Thyroid gland (tissue), 4 donors: ENCODE data around the gene EPN3. TPM values are rescaled to one million over a fixed set of nuclear protein-coding genes. Genes with fewer than 3 reads are reported as not detected.

ENCODE experiments used
- DNase-seq, 2 donors: peaks; one replicate each; pipeline ENCODE4 v3.0.0-alpha.2; 2019
- H3K27ac ChIP-seq, 3 donors: fragments of 200-600 bp; sonication (generic); 1 replicate in 2 of 3; 2 replicates in 1 of 3; pipeline ENCODE4 v1.5.1; 2016 to 2019; ENCODE audit warnings: mild to moderate bottlenecking in 1 of 3, moderate library complexity in 1 of 3
- H3K27me3 ChIP-seq: fragments of 200-600 bp; sonication (generic); one replicate; pipeline ENCODE4 v1.5.1; 2019
- H3K36me3 ChIP-seq, 2 donors: fragments of 200-600 bp; sonication (generic); one replicate each; pipeline ENCODE4 v1.5.1; 2016 to 2019
- H3K4me1 ChIP-seq, 2 donors: fragments of 200-600 bp; sonication (generic); one replicate each; pipeline ENCODE4 v1.5.1; 2017 to 2019
- H3K4me3 ChIP-seq, 3 donors: fragments of 200-600 bp; sonication (generic); replicated peaks in 1 of 3; 1 replicate in 2 of 3; 2 replicates in 1 of 3; pipeline ENCODE4 v1.5.1; 2016; ENCODE audit warnings: mild to moderate bottlenecking in 1 of 3
- H3K9me3 ChIP-seq: fragments of 200-600 bp; sonication (generic); one replicate; pipeline ENCODE4 v1.5.1; 2017
- CTCF ChIP-seq, 6 experiments: fragments of 200-600 bp in 3 of 6; fragments of 450-650 bp in 3 of 6; sonication (generic) in 3 of 6; IDR thresholded peaks; one replicate each; pipeline ENCODE4 v1.5.1; 2016 to 2019; ENCODE audit warnings: antibody characterized with exemption in 6 of 6, mild to moderate bottlenecking in 2 of 6, inconsistent platforms in 1 of 6, moderate library complexity in 1 of 6
- POLR2A ChIP-seq, 2 donors: fragments of 450-650 bp; IDR thresholded peaks; one replicate each; pipeline ENCODE4 v1.6.1; 2017; ENCODE audit warnings: antibody characterized with exemption in 2 of 2, mild to moderate bottlenecking in 2 of 2, moderate library complexity in 1 of 2
- WGBS, 2 donors: methylation state at CpG; one replicate each; pipeline ENCODE4 v1.1.5; 2017; 5-methylcytosine and 5-hydroxymethylcytosine counted together
- intact Hi-C: fragments of 100-400 bp; cut with DNase I; formaldehyde crosslinking; loops from one replicate; pipeline ENCODE4 v1.15.1; 2023
- total RNA-seq, 4 donors: library from RNA; depleted of rRNA; stranded (reverse); fragments of >200 nt; gene quantifications; one replicate each; pipeline ENCODE4 v1.2.3, GENCODE V29; 2016

Gene EPN3
- total RNA-seq, 4 donors from 2014 or later, result 0.63 to 31.6 (median 3.5) TPM; not detected in 1

GRCh38 chr17:50527155-50527762 lies 5.3 kb upstream of the EPN3 start:
- TF ChIP-seq CTCF (IDR thresholded peaks at IDR 0.05) (no peak), POLR2A (IDR thresholded peaks at IDR 0.05) (no peak)
- Histone ChIP-seq H3K4me1 (peaks cover 14 to 17% of the 10 kb centered on the region in 2 donors), H3K27me3 (no peaks in the 10 kb centered on the region), H3K9me3 (no peaks in the 10 kb centered on the region), H3K4me3 (no peak overlapping the region), H3K36me3 (no peaks in the 10 kb centered on the region), H3K27ac (peak overlapping the region; percentile 47 to 56 (median 49))
- WGBS, 2 donors, result 20 to 36% methylated on average over 5 of the region's 5 CpGs
- DNase-seq, result peak in 1 of 2 donors; percentile 29
- intact Hi-C loops, result no loop called here

- WGBS, 2 donors, result 40 to 71% methylated on average over 2 to 4 of the region's 4 CpGs
- H3K27me3 ChIP-seq, result no peaks in the 10 kb centered on the region
- peak overlapping the region; percentile 47 to 56 (median 49) for H3K27ac ChIP-seq
- no peaks in the 10 kb centered on the region for H3K36me3 ChIP-seq
- TF ChIP-seq CTCF (IDR thresholded peaks at IDR 0.05) (no peak), POLR2A (IDR thresholded peaks at IDR 0.05) (no peak)
- peaks cover 22 to 25% of the 10 kb centered on the region in 2 donors for H3K4me1 ChIP-seq
- intact Hi-C loops, result no loop called here
- H3K4me3 ChIP-seq, result no peak overlapping the region
- no peak for DNase-seq
- H3K9me3 ChIP-seq, result no peaks in the 10 kb centered on the region
These were observed 4.5 kb upstream of the EPN3 start for GRCh38 chr17:50527949-50528474.

GRCh38 chr17:50529849-50530248 lies 2.7 kb upstream of the EPN3 start:
- no peaks in the 10 kb centered on the region for H3K27me3 ChIP-seq
- no peak overlapping the region for H3K27ac ChIP-seq
- peaks cover 40 to 43% of the 10 kb centered on the region in 2 donors for H3K4me1 ChIP-seq
- WGBS, 2 donors, result 91 to 94% methylated on average over 7 of the region's 7 CpGs
- no peak for TF ChIP-seq POLR2A (IDR thresholded peaks at IDR 0.05)
- no peak for TF ChIP-seq CTCF (IDR thresholded peaks at IDR 0.05)
- intact Hi-C loops, result no loop called here
- DNase-seq, result no peak
- H3K4me3 ChIP-seq, result no peak overlapping the region
- H3K36me3 ChIP-seq, result no peaks in the 10 kb centered on the region
- H3K9me3 ChIP-seq, result no peaks in the 10 kb centered on the region

GRCh38 chr17:50531428-50532025 lies 1.0 kb upstream of the EPN3 start:
- Histone ChIP-seq H3K27me3 (no peaks in the 10 kb centered on the region), H3K27ac (no peak overlapping the region), H3K4me1 (peaks cover 40 to 44% of the 10 kb centered on the region in 2 donors), H3K36me3 (no peaks in the 10 kb centered on the region), H3K9me3 (no peaks in the 10 kb centered on the region), H3K4me3 (no peak overlapping the region)
- WGBS, 2 donors, result 47 to 64% methylated on average over 6 of the region's 6 CpGs
- TF ChIP-seq POLR2A (IDR thresholded peaks at IDR 0.05) (no peak), CTCF (IDR thresholded peaks at IDR 0.05) (no peak)
- no peak for DNase-seq
- intact Hi-C loops, result no loop called here

- intact Hi-C loops, result no loop called here
- peaks cover 30 to 33% of the 10 kb centered on the region in 2 donors for H3K4me1 ChIP-seq
- no peak for DNase-seq
- H3K4me3 ChIP-seq, result no peak overlapping the region
- H3K27me3 ChIP-seq, result no peaks in the 10 kb centered on the region
- H3K36me3 ChIP-seq, result no peaks in the 10 kb centered on the region
- 5 to 16% methylated on average over 1 to 5 of the region's 5 CpGs for WGBS, 2 donors
- H3K27ac ChIP-seq, result peak overlapping the region in 1 of 3 donors; percentile 74
- no peaks in the 10 kb centered on the region for H3K9me3 ChIP-seq
- no peak for TF ChIP-seq CTCF (IDR thresholded peaks at IDR 0.05)
- no peak for TF ChIP-seq POLR2A (IDR thresholded peaks at IDR 0.05)
These were observed 650 bp downstream of the EPN3 start for GRCh38 chr17:50533185-50533584.
